Measurements from ENCODE around the gene M6PR. TPM values are rescaled to one million over a fixed set of nuclear protein-coding genes. Genes with fewer than 3 reads are reported as not detected.
"Not testable (repeated sequence)": the region's sequence is repeated elsewhere in the genome, so short reads cannot be mapped to it uniquely, and the experiment has no call there.

M6PR gene
- total RNA-seq, 1 donor from 2014 or later: 186 TPM

- Mint-ChIP-seq H3K27me3 (ENCODE audit: unreplicated experiment) (no peaks in the 10 kb centered on the region), H3K4me1 (ENCODE audit: unreplicated experiment) (peaks cover 5% of the 10 kb centered on the region), H3K9me3 (ENCODE audit: unreplicated experiment) (no peaks in the 10 kb centered on the region), H3K27ac (ENCODE audit: unreplicated experiment) (no peak overlapping the region), H3K4me3 (ENCODE audit: unreplicated experiment) (no peak overlapping the region), H3K36me3 (ENCODE audit: low read depth, unreplicated experiment) (no peaks in the 10 kb centered on the region)
- DNase-seq (ENCODE audit: low spot score): no peak
- TF ChIP-seq, protein P1, sequence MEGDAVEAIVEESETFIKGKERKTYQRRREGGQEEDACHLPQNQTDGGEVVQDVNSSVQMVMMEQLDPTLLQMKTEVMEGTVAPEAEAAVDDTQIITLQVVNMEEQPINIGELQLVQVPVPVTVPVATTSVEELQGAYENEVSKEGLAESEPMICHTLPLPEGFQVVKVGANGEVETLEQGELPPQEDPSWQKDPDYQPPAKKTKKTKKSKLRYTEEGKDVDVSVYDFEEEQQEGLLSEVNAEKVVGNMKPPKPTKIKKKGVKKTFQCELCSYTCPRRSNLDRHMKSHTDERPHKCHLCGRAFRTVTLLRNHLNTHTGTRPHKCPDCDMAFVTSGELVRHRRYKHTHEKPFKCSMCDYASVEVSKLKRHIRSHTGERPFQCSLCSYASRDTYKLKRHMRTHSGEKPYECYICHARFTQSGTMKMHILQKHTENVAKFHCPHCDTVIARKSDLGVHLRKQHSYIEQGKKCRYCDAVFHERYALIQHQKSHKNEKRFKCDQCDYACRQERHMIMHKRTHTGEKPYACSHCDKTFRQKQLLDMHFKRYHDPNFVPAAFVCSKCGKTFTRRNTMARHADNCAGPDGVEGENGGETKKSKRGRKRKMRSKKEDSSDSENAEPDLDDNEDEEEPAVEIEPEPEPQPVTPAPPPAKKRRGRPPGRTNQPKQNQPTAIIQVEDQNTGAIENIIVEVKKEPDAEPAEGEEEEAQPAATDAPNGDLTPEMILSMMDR (IDR thresholded peaks at IDR 0.05; ENCODE audit: unreplicated experiment): no peak
Measured at GRCh38 chr12:8903646-8904045, 45.8 kb downstream of the M6PR start.

- not testable (repeated sequence) for H3K4me3 Mint-ChIP-seq (ENCODE audit: unreplicated experiment); H3K9me3 Mint-ChIP-seq (ENCODE audit: unreplicated experiment); H3K27ac Mint-ChIP-seq (ENCODE audit: unreplicated experiment); H3K36me3 Mint-ChIP-seq (ENCODE audit: low read depth, unreplicated experiment); H3K4me1 Mint-ChIP-seq (ENCODE audit: unreplicated experiment); H3K27me3 Mint-ChIP-seq (ENCODE audit: unreplicated experiment); DNase-seq (ENCODE audit: low spot score)
Measured at GRCh38 chr12:8902703-8903102, 46.7 kb downstream of the M6PR start.

GRCh38 chr12:8899830-8900229 lies 49.6 kb downstream of the M6PR start:
- no peaks in the 10 kb centered on the region for H3K27me3 Mint-ChIP-seq (ENCODE audit: unreplicated experiment)
- H3K9me3 Mint-ChIP-seq (ENCODE audit: unreplicated experiment): no peaks in the 10 kb centered on the region
- no peak for DNase-seq (ENCODE audit: low spot score)
- H3K4me1 Mint-ChIP-seq (ENCODE audit: unreplicated experiment): no peaks in the 10 kb centered on the region
- H3K36me3 Mint-ChIP-seq (ENCODE audit: low read depth, unreplicated experiment): no peaks in the 10 kb centered on the region
- TF ChIP-seq, protein P1 (IDR thresholded peaks at IDR 0.05; ENCODE audit: unreplicated experiment): no peak
- peak overlapping the region; percentile 1 for H3K4me3 Mint-ChIP-seq (ENCODE audit: unreplicated experiment)
- H3K27ac Mint-ChIP-seq (ENCODE audit: unreplicated experiment): no peak overlapping the region

DNA sequence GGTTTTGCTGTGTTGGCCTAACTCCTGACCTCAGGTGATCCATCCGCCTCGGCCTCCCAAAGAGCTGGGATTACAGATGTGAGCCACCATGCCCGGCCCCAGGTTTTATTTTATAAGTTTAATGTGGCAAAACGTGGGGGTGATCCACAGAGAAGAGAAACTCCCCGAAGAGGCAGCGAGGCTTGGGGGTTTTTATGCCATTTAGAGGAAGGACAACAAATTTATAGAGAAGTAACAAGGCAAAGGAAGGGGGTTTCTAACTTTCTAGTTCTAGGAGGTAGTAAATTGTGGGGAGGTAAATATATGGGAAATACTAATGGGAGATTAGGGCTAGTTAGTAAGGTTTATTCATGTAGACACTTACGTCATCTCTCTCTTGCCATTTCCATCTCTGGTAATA lies 52.4 kb downstream of the M6PR start:
- Mint-ChIP-seq H3K27me3 (ENCODE audit: unreplicated experiment) (peaks cover 1% of the 10 kb centered on the region), H3K4me3 (ENCODE audit: unreplicated experiment) (no peak overlapping the region), H3K4me1 (ENCODE audit: unreplicated experiment) (no peaks in the 10 kb centered on the region), H3K36me3 (ENCODE audit: low read depth, unreplicated experiment) (no peaks in the 10 kb centered on the region), H3K27ac (ENCODE audit: unreplicated experiment) (no peak overlapping the region), H3K9me3 (ENCODE audit: unreplicated experiment) (no peaks in the 10 kb centered on the region)
- no peak for DNase-seq (ENCODE audit: low spot score)
- TF ChIP-seq, protein P1 (IDR thresholded peaks at IDR 0.05; ENCODE audit: unreplicated experiment): no peak

GRCh38 chr12:8894986-8895385 lies 54.5 kb downstream of the M6PR start:
- no peaks in the 10 kb centered on the region for H3K36me3 Mint-ChIP-seq (ENCODE audit: low read depth, unreplicated experiment)
- no peak overlapping the region for H3K4me3 Mint-ChIP-seq (ENCODE audit: unreplicated experiment)
- H3K27ac Mint-ChIP-seq (ENCODE audit: unreplicated experiment): no peak overlapping the region
- H3K27me3 Mint-ChIP-seq (ENCODE audit: unreplicated experiment): peaks cover 1% of the 10 kb centered on the region
- no peaks in the 10 kb centered on the region for H3K9me3 Mint-ChIP-seq (ENCODE audit: unreplicated experiment)
- TF ChIP-seq, protein P1 (IDR thresholded peaks at IDR 0.05; ENCODE audit: unreplicated experiment): no peak
- no peaks in the 10 kb centered on the region for H3K4me1 Mint-ChIP-seq (ENCODE audit: unreplicated experiment)
- DNase-seq (ENCODE audit: low spot score): no peak

DNA sequence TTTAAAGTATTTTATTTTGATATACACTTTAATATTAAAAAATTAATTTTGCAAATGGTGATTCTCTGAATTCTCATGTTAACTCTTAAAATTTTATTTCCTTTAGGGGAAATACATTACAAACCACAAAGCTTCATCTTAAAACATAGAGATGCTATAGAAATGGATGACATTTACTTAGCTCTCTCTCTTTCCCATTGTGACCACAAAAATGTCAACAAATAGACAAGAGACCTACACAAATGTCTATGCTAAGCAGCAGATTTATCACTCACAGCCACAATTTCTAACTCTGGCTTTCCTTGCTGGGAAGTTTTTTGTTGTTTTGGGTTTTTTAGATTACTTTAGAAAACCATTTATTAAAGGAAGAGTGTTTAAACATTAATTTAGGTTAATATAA lies 55.1 kb downstream of the M6PR start:
- no peak overlapping the region for H3K27ac Mint-ChIP-seq (ENCODE audit: unreplicated experiment)
- H3K9me3 Mint-ChIP-seq (ENCODE audit: unreplicated experiment): no peaks in the 10 kb centered on the region
- DNase-seq (ENCODE audit: low spot score): no peak
- no peak overlapping the region for H3K4me3 Mint-ChIP-seq (ENCODE audit: unreplicated experiment)
- peaks cover 1% of the 10 kb centered on the region for H3K27me3 Mint-ChIP-seq (ENCODE audit: unreplicated experiment)
- no peaks in the 10 kb centered on the region for H3K4me1 Mint-ChIP-seq (ENCODE audit: unreplicated experiment)
- H3K36me3 Mint-ChIP-seq (ENCODE audit: low read depth, unreplicated experiment): no peaks in the 10 kb centered on the region
- TF ChIP-seq, protein P1 (IDR thresholded peaks at IDR 0.05; ENCODE audit: unreplicated experiment): no peak
